NCI-H1105 (cell line): Measurements from ENCODE around the gene LIPE.

ENCODE experiments used
- DNase-seq: peaks from one replicate; lab custom pipeline; 2025; lab: John Stamatoyannopoulos, UW

LIPE gene

DNA sequence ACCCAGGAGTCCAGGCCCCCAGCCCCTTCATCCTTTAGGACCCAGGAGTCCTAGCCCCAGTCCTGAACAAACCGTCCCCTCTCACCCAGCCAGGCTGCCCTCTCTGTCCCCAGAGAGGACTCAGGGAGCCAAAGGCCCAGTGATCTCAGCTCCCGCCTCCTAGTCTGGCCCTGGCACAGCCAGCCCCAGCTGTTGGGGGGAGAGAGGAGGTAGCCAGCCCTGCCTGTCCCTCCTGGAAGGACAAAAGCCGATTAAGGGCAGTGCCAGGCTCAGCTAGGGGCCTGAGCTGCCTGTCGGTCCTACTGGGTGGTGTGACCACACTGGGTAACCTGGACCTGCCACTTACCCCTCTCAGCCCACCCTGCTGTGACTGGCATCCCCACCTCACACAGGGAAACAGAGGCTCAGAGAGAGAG, 14.5 kb downstream of the LIPE start:
- DNase-seq = no peak

DNA sequence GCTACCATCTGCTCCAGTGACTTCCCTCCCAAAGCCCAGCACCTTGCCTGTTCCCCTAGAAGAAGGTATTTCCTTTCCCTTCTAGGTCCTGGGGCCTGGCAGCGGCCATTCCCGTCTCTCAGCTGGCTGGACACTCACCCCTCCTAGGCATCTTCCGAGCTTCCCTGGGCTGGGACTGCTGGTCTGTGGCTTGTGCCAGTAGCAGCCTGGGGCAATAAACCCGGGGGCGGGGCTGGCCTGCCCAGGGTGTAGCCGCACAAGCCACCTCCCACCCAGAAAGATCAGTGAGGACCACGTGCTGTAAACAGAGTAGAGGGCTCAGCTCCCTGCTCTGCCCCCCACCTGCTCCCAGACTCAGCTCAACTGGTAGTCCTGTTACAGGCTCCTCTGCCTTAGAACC, 15.0 kb downstream of the LIPE start:
- DNase-seq = no peak

DNA sequence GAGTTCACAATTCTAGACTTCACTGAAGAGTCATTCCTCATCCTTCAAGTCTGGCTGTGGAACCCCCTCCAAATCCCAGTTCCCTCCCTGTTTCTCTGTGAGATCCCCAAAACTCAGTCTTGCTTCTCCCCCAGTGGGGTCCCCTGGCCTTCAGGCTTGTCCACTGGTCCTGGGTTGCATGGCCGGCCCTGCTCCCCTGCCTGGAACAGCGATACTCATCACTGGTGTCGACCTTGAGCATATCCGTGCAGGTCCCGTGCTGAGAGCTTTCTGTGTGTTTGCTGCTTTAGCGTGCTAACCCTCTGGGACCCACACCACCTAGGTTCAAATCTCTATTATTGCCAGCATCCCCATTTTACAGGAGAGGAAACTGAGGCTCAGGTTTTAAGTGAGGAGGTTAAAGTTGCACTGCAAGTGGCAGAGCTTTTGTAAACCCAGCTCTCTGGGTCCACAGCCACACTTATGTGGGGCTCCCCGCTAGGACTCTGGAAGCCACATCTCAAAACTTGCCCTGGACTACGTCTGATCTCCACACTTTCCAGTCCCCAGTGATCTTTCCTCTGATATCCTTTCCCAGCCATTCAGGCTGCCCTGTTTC, 15.5 kb downstream of the LIPE start:
- no peak for DNase-seq

DNA sequence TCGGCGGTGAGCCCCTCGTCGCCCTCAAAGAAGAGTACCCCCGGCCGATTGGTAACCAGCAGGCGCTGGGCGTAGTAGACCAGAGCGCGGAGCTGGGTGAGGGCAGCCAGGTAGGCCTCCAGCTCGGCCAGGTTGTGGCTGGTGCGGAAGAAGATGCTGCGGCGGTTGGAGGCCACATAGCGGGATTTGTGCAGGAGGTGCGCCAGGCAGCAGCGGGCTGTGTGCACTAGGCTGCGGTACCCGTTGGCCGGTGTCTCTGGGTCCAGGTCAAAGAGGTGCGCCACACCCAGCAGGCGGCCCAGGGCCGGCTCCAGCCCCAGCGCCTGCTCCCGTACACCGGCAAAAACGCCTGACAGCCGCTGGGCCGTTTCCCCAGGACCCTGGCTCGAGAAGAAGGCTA, 16.8 kb downstream of the LIPE start:
- no peak for DNase-seq

DNA sequence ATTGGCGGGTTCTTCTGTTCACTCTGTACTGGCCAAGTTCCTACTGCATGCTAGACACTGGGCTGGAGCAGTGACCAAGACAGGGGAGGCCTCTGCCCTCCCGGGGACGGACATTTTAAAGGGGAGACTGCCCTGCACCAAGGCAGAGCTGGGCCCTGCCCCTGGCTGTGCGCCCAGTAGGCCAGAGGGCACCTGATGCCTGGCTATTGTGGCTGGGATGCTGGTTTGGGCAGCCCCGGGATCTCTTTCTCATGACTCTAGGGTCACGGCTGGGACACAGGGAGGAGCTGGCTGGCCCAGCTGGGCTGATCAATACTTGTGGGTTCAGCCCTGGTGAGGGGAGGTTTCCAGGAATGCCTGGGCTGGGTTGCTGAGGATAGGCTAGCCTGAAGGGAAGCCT, 17.7 kb downstream of the LIPE start:
- DNase-seq = no peak

DNA sequence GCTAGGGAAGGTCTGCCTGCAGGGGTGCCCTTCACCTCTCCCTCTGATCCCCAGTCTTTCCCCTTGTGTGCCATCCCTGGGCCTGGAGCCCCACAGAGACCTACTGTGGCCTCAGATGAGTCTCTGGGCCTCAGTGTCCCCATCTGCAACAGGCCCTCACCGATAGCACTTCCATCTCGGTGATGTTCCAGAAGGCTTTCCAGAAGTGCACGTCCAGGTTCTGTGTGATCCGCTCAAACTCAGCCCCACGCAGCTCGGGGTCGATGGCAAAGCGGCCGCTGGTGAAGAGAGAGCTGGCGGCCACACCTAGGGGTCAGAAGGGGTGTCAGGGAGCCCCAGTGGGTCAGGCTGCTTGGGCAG, 19.4 kb downstream of the LIPE start:
- DNase-seq = no peak

DNA sequence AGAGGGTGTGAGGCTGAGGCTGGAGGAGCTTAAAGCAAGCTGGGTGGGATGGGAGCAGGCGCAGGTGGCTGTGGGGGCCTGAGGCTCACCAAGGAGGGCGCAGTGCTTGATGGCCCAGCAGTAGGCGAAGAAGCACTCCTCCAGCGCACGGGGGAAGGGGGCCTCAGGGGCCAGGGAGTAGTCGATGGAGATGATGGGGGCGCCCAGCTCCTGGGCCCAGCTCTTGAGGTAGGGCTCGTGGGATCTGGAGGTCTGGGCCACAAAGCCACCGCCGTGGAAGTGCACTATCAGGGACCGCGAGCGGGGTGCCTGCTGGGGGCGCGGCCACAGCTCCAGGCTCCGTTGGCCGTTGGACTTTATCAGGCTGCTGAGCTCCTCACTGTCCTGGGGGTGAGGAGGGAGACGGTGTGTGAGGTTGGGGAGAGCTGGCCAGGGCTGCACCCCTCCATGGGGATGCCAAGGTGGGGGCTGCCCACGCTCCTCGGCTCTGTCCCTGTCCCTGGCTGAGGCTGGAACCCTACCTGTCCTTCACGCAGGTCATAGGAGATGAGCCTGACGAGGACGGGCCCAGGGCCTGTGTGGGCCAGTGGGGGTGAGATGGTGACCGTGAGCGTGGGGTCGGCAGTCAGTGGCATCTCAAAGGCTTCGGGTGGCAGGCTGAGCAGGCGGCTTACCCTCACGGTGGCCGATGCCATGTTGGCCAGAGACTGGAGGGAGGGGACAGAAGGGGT, 19.9 kb downstream of the LIPE start:
- DNase-seq = no peak

DNA sequence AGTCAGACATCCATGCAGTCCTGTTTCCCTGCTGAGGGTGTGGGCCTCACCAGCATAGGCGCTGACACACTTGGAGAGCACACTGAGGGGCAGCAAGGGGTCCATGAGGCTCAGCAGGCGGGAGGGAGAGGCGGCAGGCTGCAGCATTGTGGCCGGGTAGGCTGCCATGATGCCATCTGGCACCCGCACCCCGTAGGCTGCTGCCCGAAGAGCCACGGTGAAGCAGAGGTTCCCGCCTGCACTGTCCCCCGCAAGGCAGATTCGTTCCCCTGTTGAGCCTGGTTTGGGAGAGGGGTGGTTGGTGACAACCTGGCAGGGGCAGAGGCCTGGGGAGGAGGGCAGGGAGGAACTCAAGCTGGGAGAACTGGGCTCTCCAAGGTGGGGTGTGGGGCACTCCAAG, 21.1 kb downstream of the LIPE start:
- no peak for DNase-seq

DNA sequence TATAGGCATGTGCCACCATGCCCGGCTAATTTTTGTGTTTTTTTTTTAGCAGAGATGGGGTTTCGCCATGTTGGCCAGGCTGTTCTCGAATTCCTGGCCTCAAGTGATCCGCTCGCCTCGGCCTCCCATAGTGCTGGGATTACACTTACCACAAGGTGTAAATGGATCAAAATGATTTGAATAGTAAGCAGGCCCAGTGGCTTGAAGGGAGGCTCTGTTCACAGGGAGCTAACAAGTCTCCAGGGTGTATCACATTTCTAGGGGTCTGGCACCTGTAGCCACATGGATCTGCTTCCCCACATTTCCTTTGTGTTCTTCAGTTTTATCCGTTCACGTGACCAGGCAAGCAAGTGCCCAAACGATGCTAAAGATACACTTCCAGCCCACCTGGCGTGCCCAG, 23.6 kb downstream of the LIPE start:
- DNase-seq = no peak

DNA sequence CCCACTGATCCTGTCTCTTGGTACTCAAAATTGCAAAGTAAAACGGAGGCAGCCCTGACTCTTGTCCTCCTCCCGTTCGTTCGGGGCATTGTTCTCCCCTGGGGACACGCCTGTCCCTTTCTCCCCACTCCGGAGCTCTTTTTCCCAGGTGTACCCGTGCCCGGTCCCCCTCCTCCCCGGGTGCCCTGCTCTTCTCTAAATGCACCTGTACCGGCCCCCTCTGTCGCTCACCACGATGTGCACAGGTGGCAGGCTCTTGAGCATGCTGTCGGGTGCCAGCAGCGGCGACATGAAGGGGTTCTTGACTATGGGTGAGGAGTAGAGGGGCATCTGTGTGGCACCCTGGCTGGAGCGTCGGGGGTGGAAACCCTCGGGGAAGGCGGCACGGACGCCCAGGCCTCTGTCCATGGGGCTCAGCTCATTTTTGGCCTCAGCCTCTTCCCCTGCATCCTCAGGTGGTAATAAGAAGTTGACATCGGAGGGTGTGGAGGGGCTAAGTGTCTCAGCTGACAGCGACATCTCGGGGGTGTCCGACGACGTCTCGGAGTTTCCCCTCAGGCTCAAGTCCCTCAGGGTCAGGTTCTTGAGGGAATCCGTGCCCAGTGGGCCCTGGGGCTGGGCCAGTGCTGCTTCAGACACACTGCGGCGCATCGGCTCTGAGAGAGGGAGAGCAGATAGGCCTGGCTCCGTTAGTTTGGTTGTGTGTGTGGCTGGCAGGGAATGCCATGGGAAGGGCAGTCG, 24.6 kb downstream of the LIPE start:
- peak; percentile 40 for DNase-seq

DNA sequence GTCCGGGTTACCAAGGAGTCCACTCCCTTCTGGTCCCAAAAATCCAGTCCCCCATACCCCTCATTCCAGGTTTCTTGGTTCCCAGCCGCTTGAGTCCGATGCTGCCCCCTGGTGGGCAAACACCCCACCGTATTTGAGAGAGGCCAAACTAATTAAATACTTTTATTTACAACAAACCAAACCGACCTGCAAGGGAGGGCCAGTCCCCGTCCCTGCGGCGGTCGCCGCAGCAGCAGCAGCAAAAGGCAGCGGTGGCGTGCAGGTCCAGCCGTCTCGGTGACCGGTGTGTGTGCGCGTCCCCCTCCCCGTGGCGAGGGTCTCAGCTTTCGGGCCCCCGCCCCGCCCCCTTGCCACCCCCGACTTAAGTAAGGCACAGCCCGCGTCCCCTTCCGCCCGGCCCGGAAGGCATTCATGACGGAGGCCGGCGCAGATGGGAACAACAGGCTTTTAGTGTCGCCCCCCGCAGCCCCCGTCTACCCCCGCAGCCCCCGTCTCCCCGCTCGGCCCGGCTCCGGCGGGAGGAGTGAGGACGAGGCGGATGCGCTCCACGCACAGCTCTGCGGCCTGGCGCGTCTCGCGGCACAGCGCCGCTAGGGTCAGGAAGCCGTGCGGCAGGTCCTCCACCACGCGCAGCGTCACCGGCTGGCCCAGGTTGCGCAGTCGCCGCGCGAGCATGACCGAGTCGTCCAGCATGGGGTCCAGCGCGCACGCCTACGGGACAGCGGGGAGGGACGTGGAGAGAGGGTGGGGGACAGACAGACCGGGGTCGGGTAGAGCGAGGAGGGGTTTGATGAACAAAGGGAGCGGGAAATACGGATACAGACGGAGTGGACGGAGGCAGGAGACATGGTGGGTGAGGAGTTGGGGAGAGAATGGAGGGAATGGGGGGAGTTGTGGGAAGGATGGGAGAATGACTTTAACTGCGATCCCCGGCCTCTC, 25.6 kb downstream of the LIPE start:
- peak; percentile 70 for DNase-seq

DNA sequence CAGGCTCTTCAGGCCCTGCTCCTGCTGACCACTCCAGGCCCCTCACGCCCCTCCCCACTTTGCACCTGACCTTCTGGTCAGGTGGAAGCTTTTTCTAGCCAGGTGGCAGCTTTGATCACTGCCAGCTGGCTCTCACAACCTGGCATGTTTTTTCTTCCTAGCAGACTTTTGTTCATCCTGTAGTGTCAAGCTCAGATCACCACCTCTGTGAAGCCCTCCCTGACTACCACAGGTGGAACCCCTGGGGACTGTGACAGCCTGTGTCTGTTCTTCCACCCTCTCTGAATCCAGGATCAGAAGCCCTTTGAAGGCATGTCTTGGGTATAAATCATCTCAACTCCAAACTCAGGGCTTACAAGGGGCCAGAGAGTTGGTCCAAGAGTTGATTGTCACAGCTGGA, 26.8 kb downstream of the LIPE start:
- DNase-seq = no peak

DNA sequence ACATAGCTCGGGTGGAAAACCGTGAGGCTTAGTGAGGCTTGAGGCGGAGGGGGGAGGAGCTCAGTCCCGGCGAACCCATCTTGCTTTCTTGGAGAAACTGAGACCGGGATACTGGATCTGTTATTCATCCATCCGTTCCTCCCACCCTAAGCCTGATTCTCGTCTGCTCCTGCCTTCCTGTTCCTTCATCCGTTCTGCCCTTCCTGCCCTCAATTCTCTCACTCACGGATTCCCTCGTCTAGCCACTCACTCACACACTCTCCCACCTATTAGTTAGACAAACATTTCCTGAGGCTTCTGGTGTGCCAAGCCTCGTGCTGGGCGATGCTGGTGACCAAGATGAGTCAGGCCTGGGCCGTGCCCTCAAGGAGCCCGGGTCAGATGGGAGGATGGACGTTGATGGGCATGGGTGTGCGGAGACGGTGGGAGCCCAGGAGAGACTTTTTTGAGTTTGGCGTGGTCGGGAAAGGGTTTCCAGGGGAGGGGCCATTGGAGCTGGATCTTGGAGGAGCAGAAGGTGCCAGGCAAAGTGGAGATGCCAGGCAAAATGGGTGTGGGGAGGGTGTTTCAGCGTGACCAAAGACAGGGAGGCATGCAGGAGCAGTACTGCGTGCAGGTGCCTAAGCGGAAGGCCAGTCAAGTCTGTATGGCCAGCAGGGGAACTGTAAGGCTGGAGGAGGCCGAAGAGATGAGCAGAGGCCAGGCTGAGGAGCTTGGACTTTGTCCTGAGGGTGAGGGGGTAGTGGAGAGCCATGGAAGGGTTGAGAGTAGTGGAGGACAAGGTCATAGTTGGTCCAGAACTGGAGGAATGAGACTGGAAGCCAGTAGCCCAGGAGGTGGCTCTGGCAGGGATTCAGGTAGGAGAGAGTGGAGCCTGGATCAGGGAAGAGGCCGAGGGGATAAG, 29.7 kb downstream of the LIPE start:
- no peak for DNase-seq

DNA sequence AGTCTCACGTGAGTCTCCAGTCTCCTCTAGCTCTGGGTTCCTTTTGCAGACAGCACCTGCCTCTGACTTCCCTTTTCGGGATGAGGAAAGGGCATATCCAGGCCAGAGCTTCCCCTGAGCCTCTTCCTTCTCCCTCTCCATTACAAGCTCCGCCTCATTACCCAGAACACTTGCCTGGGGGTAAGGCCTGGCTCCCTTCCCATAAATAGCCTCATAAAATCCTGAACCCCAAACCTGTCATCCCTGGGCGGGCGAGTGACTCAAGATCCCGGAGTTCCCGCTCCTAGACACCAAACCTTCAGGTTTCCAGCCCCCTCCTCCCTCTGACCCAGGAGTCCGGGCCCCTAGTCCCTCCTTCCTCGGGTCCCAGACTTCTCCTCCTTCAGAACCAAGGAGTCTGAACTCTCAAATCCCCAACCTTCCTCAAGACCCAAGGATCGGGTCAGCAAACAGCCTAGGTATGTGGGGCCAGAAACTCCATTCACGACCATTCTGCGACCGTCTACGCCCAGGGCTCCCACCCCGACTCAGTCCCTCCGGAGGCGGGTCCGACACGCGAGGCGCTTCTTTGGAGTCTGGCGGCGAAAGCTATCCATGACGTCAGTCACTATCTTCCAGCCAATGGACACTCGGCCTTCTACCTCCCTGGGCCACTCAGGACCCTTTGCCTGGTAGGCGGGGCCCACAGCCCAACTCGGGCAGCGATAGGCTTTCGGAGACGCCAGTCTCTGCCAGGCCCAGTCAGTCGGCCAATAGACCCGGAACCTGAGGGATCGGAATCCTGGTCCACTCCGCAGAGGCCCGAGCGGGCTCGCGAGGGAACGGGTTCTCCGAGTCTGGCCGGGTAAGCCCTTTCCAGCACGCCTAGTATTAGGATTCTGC, 30.6 kb downstream of the LIPE start:
- peak; percentile 98 for DNase-seq

DNA sequence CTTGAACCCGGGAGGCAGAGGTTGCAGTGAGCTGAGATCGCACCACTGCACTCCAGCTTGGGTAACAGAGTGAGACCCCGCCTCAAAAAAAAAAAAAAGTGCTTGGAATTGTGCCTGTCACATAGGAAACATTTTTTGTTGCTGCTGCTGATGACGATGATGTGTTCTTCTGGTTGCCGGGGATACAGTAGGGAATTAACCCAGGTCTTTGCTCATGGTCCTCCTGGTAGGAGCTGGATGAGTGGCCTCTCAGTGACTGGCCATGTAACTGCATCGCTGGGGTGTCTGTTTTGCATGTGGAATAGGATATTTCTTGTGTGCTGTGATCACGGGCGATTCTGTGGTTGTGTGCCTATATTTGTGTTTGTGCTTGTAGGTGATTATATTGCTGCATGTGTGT, 32.4 kb downstream of the LIPE start:
- no peak for DNase-seq

DNA sequence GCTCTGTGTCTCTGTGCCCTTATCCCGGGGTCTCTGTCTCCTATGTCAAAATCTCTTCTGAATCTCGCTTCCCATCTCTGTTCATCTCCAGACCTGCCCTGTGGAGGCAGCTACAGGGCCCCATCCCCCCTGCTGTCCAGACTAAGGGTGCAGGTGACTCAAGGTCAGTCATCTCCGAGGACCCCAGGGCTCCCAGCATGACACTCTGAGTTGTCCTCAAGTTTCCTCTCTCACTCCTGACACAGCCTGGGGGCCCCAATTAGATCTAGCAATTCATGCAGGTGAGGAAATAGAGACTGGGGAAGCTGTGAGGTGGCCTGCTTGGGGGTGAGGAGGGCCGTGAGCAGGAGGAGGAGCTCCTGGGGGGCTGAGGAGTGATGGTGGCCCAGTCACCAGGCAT, 35.0 kb downstream of the LIPE start:
- no peak for DNase-seq

DNA sequence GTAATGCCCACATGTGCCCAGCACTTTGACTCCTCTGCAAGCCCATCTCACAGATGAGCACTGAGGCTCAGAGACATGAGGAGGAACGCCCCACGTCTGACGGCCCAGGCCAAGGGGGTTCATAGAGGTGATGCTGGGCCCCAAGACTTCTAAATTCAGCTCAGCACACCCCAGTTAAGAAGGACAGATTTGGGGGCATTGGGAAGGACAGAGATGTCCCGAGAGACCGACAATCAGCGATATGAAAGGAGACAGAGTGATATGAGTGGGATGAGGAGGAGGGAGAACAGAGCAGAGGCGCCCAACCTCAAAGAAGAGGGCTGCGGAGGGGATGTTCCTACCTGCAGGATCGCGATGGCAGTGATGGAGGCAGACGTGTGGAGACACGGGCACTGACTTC, 37.3 kb downstream of the LIPE start, which contains the start of gene CNFN:
TSS of gene CNFN (minus strand) at position 399 of the 400 bp plus-strand sequence. CDS start 1,260 bp downstream, outside the sequence.
- no peak for DNase-seq

DNA sequence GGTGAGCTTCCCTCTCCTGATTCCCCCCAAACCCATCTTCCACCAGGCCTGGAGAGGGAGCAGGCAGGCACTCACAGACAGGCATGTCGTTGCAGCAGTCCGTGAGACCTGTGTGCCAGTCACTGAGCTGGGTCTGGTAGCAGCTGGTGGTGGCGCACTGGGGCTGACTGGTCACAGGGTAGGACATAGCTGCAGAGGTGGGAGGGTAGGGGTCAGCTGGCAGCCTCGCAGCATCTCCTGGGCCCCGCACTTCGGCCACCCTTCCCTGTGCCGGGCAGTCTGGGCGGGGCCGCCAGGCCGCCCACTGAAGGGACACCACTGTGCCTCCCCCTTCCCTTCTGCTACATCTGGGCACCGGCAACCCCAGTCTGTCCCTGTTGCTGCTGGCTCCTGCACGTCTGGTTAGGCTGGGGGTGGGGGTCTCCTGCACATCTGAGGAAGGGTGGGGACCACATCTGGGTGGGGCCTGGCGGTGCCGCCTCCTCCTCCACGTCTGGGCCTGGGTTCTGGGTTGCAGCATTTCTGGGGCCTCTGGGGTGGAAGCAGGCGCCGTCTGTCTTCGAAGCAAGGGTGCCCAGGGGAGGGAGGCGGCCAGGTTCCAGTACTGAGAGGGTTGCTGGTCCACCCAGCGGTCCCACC, 38.2 kb downstream of the LIPE start:
- DNase-seq = no peak

DNA sequence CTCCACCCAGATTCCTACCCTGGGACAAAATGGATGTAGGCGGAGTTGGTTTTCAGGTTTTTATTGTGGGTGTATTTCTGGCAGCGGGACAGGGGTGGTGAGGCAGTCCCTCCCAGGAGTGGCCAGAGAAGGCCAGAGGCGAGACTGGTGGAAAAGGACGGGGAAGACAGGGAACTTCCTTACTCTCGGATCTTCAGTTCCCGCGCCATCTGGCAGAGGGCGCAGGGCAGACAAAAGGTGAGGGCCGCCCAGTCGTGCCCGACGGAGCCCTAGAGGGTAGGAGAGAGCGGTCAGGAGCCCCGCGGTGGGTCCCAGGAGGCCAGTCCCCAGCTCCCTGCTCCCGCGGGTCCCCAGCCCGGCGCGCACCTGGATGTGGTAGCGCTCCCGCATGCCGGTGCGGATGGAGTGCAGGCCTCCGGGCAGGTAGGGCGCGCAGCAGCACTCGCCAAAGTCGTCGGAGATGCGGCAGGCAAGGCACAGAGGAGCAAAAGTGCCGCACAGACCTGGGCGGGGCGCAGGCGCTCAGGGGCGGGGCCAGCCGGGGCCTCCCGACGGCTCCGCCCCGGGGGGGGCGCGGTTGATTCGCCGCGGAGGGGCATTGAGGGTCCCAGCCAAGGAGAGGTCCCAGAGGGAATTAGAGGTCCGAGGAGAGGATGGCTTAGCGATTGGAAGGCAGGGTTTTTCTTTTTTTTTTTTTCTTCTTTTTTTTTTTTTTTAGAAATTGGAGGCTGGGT, 40.0 kb downstream of the LIPE start:
- peak; percentile 73 for DNase-seq
